CD4-positive, alpha-beta T cell treated with Interleukin-2 at 100 ng/mL for 4 hours (primary cell): ENCODE measurements around the gene RYR2.

ENCODE experiments used
- DNase-seq: peaks from one replicate; pipeline ENCODE4 v3.0.0-alpha.2; 2020; ENCODE audit warnings: low spot score

Gene RYR2

GRCh38 chr1:237737938-237738610 lies 696.1 kb downstream of the RYR2 start:
- DNase-seq: no peak

- DNase-seq: no peak
These were observed 698.9 kb downstream of the RYR2 start for GRCh38 chr1:237740846-237741245.

- no peak for DNase-seq
These were observed 703.6 kb downstream of the RYR2 start for GRCh38 chr1:237745545-237745944.

GRCh38 chr1:237748171-237748960 lies 706.4 kb downstream of the RYR2 start:
- DNase-seq: no peak

- no peak for DNase-seq
These were observed 707.1 kb downstream of the RYR2 start for GRCh38 chr1:237749122-237749521.

GRCh38 chr1:237751090-237751489 lies 709.1 kb downstream of the RYR2 start:
- no peak for DNase-seq

- no peak for DNase-seq
These were observed 712.6 kb downstream of the RYR2 start for GRCh38 chr1:237754627-237755026.

GRCh38 chr1:237756304-237756967 lies 714.5 kb downstream of the RYR2 start:
- no peak for DNase-seq

GRCh38 chr1:237759377-237759776 lies 717.4 kb downstream of the RYR2 start:
- no peak for DNase-seq

GRCh38 chr1:237760951-237761350 lies 719.0 kb downstream of the RYR2 start:
- no peak for DNase-seq

- no peak for DNase-seq
These were observed 721.2 kb downstream of the RYR2 start for GRCh38 chr1:237763137-237763536.

- no peak for DNase-seq
These were observed 721.8 kb downstream of the RYR2 start for GRCh38 chr1:237763751-237764150.

- no peak for DNase-seq
These were observed 727.9 kb downstream of the RYR2 start for GRCh38 chr1:237769916-237770315.

- DNase-seq: no peak
These were observed 730.0 kb downstream of the RYR2 start for GRCh38 chr1:237772009-237772408.

- no peak for DNase-seq
These were observed 732.3 kb downstream of the RYR2 start for GRCh38 chr1:237774246-237774645.

- no peak for DNase-seq
These were observed 737.4 kb downstream of the RYR2 start for GRCh38 chr1:237779356-237779755.

GRCh38 chr1:237786066-237786719 lies 744.2 kb downstream of the RYR2 start:
- no peak for DNase-seq

- DNase-seq: no peak
These were observed 746.1 kb downstream of the RYR2 start for GRCh38 chr1:237788069-237788468.

GRCh38 chr1:237789619-237790018 lies 747.6 kb downstream of the RYR2 start:
- DNase-seq: no peak

- DNase-seq: no peak
These were observed 749.6 kb downstream of the RYR2 start for GRCh38 chr1:237791592-237791991.

GRCh38 chr1:237792149-237792548 lies 750.2 kb downstream of the RYR2 start:
- DNase-seq: no peak

- no peak for DNase-seq
These were observed 750.7 kb downstream of the RYR2 start for GRCh38 chr1:237792726-237793125.

- no peak for DNase-seq
These were observed 752.1 kb downstream of the RYR2 start for GRCh38 chr1:237794071-237794470.
